Heart left ventricle (tissue), 16 donors: ENCODE data around the gene PFDN6. TPM values are rescaled to one million over a fixed set of nuclear protein-coding genes. Genes with fewer than 3 reads are reported as not detected.

Experiments used
- ATAC-seq, 4 donors: fragments of 200-7000 bp; cut with Tn5 transposase; one replicate each; pipeline ENCODE4 v1.9.1; 2020 to 2022; ENCODE audit warnings: moderate library complexity in 4 of 4, mild to moderate bottlenecking in 3 of 4, moderate number of reproducible peaks in 1 of 4
- DNase-seq, 5 donors: peaks; one replicate each; pipeline ENCODE4 v3.0.0-alpha.2; 2020
- H3K27ac ChIP-seq, 12 donors: fragments of 200-600 bp; sonication (generic) in 4 of 12; one replicate each; pipeline versions ENCODE4 v1.5.0 to v1.8.0; 2016 to 2022; ENCODE audit warnings: mild to moderate bottlenecking in 2 of 12
- H3K27me3 ChIP-seq, 9 donors: fragments of 200-600 bp; sonication (generic) in 2 of 9; one replicate each; pipeline versions ENCODE4 v1.5.1 to v1.8.0; 2016 to 2022; ENCODE audit warnings: mild to moderate bottlenecking in 3 of 9
- H3K36me3 ChIP-seq, 9 donors: fragments of 200-600 bp; sonication (generic) in 2 of 9; one replicate each; pipeline versions ENCODE4 v1.5.0 to v1.8.0; 2018 to 2022; ENCODE audit warnings: mild to moderate bottlenecking in 2 of 9
- H3K4me1 ChIP-seq, 12 donors: fragments of 200-600 bp; sonication (generic) in 4 of 12; one replicate each; pipeline versions ENCODE4 v1.5.0 to v1.8.0; 2016 to 2022; ENCODE audit warnings: mild to moderate bottlenecking in 3 of 12
- H3K4me3 ChIP-seq, 12 donors: fragments of 200-600 bp; sonication (generic) in 4 of 12; one replicate each; pipeline versions ENCODE4 v1.5.0 to v1.8.0; 2017 to 2022; ENCODE audit warnings: mild to moderate bottlenecking in 9 of 12, moderate library complexity in 4 of 12
- H3K9me3 ChIP-seq, 12 donors: fragments of 200-600 bp; sonication (generic) in 4 of 12; one replicate each; pipeline versions ENCODE4 v1.5.0 to v1.8.0; 2016 to 2022; ENCODE audit warnings: mild to moderate bottlenecking in 1 of 12
- CTCF ChIP-seq, 12 donors: fragments of 200-600 bp; sonication (generic) in 4 of 12; IDR thresholded peaks; one replicate each; pipeline versions ENCODE4 v1.5.0 to v1.8.0; 2018 to 2022; ENCODE audit warnings: antibody characterized with exemption in 12 of 12, mild to moderate bottlenecking in 5 of 12
- POLR2A ChIP-seq, 2 donors: fragments of 450-650 bp; IDR thresholded peaks; one replicate each; pipeline ENCODE4 v1.6.1; 2017; ENCODE audit warnings: antibody characterized with exemption in 2 of 2, mild to moderate bottlenecking in 2 of 2, moderate library complexity in 2 of 2
- WGBS, 4 donors: extraction: QIAGEN DNeasy Blood & Tissue Kit in 2 of 4; methylation state at CpG; one replicate each; pipeline versions ENCODE4 v1.1.5 to v1.1.7; 2013 to 2018; 5-methylcytosine and 5-hydroxymethylcytosine counted together
- intact Hi-C, 10 donors: fragments of 100-400 bp; cut with DNase I; formaldehyde crosslinking; loops; one replicate each; pipeline versions ENCODE4 v1.11.1 to v1.14.2; 2022
- polyA plus RNA-seq, 2 donors: library from polyadenylated mRNA; stranded (reverse); fragments of 200-250 nt; gene quantifications; one replicate each; pipeline ENCODE4 v1.2.3, GENCODE V29; 2013
- total RNA-seq, 9 donors: library from RNA; depleted of rRNA in 2 of 9; stranded (reverse); fragments of >200 nt in 2 of 9; fragmentation: NEBNext Ultra II Directional in 3 of 9; extraction: Animal tissue kit (Norgen Biotek cat#: 25700) in 3 of 9; gene quantifications; one replicate each; pipeline versions ENCODE4 v1.1.0 to v1.2.4, GENCODE V29; 2016 to 2023
- donor health status: ischemic (EF 13 %, LVEDD 7.1; RV severe dilation, severe dysfunction).
- donor health status: healthy with polysubstance abuse.
- donor health status: DM: no; HTN: yes; CAD: no.
- donor health status: DM: no; HTN: no; CAD: no.
- donor health status: ischemic (EF 25% LVEDD 6.9; RV normal size, moderate dysfunction).
- donor health status: ischemic (EF 25% LVEDD 5.7; RV mildly dilated, moderate dysfunction).
- donor health status: healthy.
- donor health status: DM: yes; HTN: yes; CAD: no.
- donor health status: ischemic (EF 35%, LVEDD 5.7; RV mildly dilated, moderate dysfunction).
- donor health status: nonischemic (EF 11% LVEDD 7.7; RV severe dilation, severe dysfunction).
- donor health status: DM: yes; HTN: yes; CAD: no.
- donor health status: PGD.
- donor health status: ischemic (EF 29% LVEDD 5.4; RV normal size, mild dysfunction).
- donor health status: nonischemic (EF 23%, LVEDD 6.1; RV moderate dilation, normal function).

The PFDN6 gene
- total and polyA plus RNA-seq, 11 donors, result 29.2 to 287 (median 44.3) TPM

GRCh38 chr6:33298773-33299236 is 9.4 kb downstream of the PFDN6 start, which contains the start of gene RGL2:
TSS of gene RGL2 (minus strand) at chr6:33298942. CDS start at chr6:33298610, 332 bp downstream.
- ATAC-seq (peak; percentile 70 to 85 (median 78)), DNase-seq (peak; percentile 91 to 95 (median 93))
- 0 to 1% (median 0%) methylated on average over 4 to 34 of the region's 34 CpGs for WGBS, 4 donors
- TF ChIP-seq CTCF (IDR thresholded peaks at IDR 0.05) (no peak), POLR2A (IDR thresholded peaks at IDR 0.05) (no peak)
- Histone ChIP-seq H3K27me3 (no peaks in the 10 kb centered on the region), H3K36me3 (peaks cover 0 to 65% (median 50%) of the 10 kb centered on the region in 9 donors), H3K4me1 (peaks cover 0 to 36% (median 25%) of the 10 kb centered on the region in 12 donors), H3K27ac (peak within 1 kb of the TSS; percentile 88 to 99 (median 98)), H3K4me3 (peak within 1 kb of the TSS; percentile 63 to 100 (median 84)), H3K9me3 (no peaks in the 10 kb centered on the region)
- intact Hi-C loops, result loop anchor here in 3 of 10 donors (1.0 to 2.0 kb wide), 4 partner anchors 10 to 22 kb away; partner anchors contain the start of genes PFDN6 (in 2 of the 3), WDR46 (in 2 of the 3), B3GALT4 (in 1 of the 3) and TAPBP (in 1 of the 3)

- peak overlapping the region; percentile 63 to 100 (median 84) for H3K4me3 ChIP-seq
- peaks cover 0 to 65% (median 50%) of the 10 kb centered on the region in 9 donors for H3K36me3 ChIP-seq
- TF ChIP-seq POLR2A (IDR thresholded peaks at IDR 0.05) (peak in 1 of 2 donors; percentile 76), CTCF (IDR thresholded peaks at IDR 0.05) (peak; percentile 59 to 91 (median 76))
- no peaks in the 10 kb centered on the region for H3K27me3 ChIP-seq
- H3K27ac ChIP-seq, result peak overlapping the region; percentile 88 to 99 (median 98)
- 0% methylated on average over 29 to 54 of the region's 54 CpGs for WGBS, 4 donors
- ATAC-seq (peak; percentile 80 to 87 (median 82)), DNase-seq (peak; percentile 93 to 95 (median 94))
- intact Hi-C loops, result loop anchor here in 3 of 10 donors (1.0 to 2.0 kb wide), 4 partner anchors 10 to 22 kb away; partner anchors contain the start of genes PFDN6 (in 2 of the 3), WDR46 (in 2 of the 3), B3GALT4 (in 1 of the 3) and TAPBP (in 1 of the 3)
- H3K9me3 ChIP-seq, result no peaks in the 10 kb centered on the region
- peaks cover 0 to 36% (median 25%) of the 10 kb centered on the region in 12 donors for H3K4me1 ChIP-seq
These were observed 10.0 kb downstream of the PFDN6 start for GRCh38 chr6:33299237-33299944.

- peaks cover 0 to 65% (median 50%) of the 10 kb centered on the region in 9 donors for H3K36me3 ChIP-seq
- intact Hi-C loops, result no loop called here
- TF ChIP-seq POLR2A (IDR thresholded peaks at IDR 0.05) (no peak), CTCF (IDR thresholded peaks at IDR 0.05) (no peak)
- ATAC-seq (no peak), DNase-seq (no peak)
- no peaks in the 10 kb centered on the region for H3K9me3 ChIP-seq
- WGBS, 4 donors, result 89 to 91% (median 91%) methylated on average over 3 of the region's 3 CpGs
- no peaks in the 10 kb centered on the region for H3K27me3 ChIP-seq
- peaks cover 0 to 55% (median 28%) of the 10 kb centered on the region in 12 donors for H3K4me1 ChIP-seq
- H3K27ac ChIP-seq, result no peak overlapping the region
- H3K4me3 ChIP-seq, result no peak overlapping the region
These were observed 12.5 kb downstream of the PFDN6 start for GRCh38 chr6:33301877-33302276.

- H3K27me3 ChIP-seq, result no peaks in the 10 kb centered on the region
- TF ChIP-seq POLR2A (IDR thresholded peaks at IDR 0.05) (no peak), CTCF (IDR thresholded peaks at IDR 0.05) (no peak)
- no peak overlapping the region for H3K27ac ChIP-seq
- 85 to 89% (median 88%) methylated on average over 11 to 16 of the region's 16 CpGs for WGBS, 4 donors
- ATAC-seq, result no peak
- H3K36me3 ChIP-seq, result peaks cover 0 to 86% (median 67%) of the 10 kb centered on the region in 9 donors
- H3K4me1 ChIP-seq, result peaks cover 0 to 55% (median 16%) of the 10 kb centered on the region in 12 donors
- H3K4me3 ChIP-seq, result no peak overlapping the region
- intact Hi-C loops, result no loop called here
- H3K9me3 ChIP-seq, result no peaks in the 10 kb centered on the region
- DNase-seq, result no peak
These were observed 14.8 kb downstream of the PFDN6 start for GRCh38 chr6:33304216-33304615.
